ENCODE measurements around the gene PPP1R16B.

The PPP1R16B gene

GRCh38 chr20:38757145-38757775, 48.2 kb upstream of the PPP1R16B start:
- Histone ChIP-seq H3K4me3 (ENCODE audit: low read depth, low read length) (no peak overlapping the region), H3K4me1 (ENCODE audit: control insufficient read depth, insufficient read depth, low read length) (no peaks in the 10 kb centered on the region), H3K36me3 (ENCODE audit: control insufficient read depth in 2 of 2, insufficient read depth in 1 of 2, low read length in 2 of 2) (peaks cover 3 to 70% of the 10 kb centered on the region in 2 experiments), H3K27ac (ENCODE audit: extremely low read depth, low read depth, low read length) (no peak overlapping the region), H3K9me3 (ENCODE audit: control insufficient read depth, insufficient read depth, low read depth, low read length) (no peaks in the 10 kb centered on the region)
- ChIA-PET POLR2A (no interaction called here), CTCF (interaction anchor here (0.6 to 1.7 kb wide), 3 partner anchors 108 to 232 kb away, joined by 3 to 5 read pairs (median 3); no protein-coding TSS in a partner anchor)
- no peak for TF ChIP-seq ZBTB7A (tag by site-specific recombination; IDR thresholded peaks at IDR 0.05; ENCODE audit: low read depth)
- no peak for TF ChIP-seq ZNF610 (tag by site-specific recombination; IDR thresholded peaks at IDR 0.05; ENCODE audit: borderline replicate concordance)
- no peak for TF ChIP-seq ZNF155 (tag by site-specific recombination; IDR thresholded peaks at IDR 0.05)
- no peak for TF ChIP-seq ZNF302 (tag by site-specific recombination; IDR thresholded peaks at IDR 0.05; ENCODE audit: low read depth)
- TF ChIP-seq ZNF184 (tag by site-specific recombination; IDR thresholded peaks at IDR 0.05), result no peak
- TF ChIP-seq HIC1 (tag by site-specific recombination; IDR thresholded peaks at IDR 0.05), result no peak
- no peak for TF ChIP-seq ZNF664 (tag by site-specific recombination; IDR thresholded peaks at IDR 0.05)
- no peak for TF ChIP-seq ZFP3 (tag by site-specific recombination; IDR thresholded peaks at IDR 0.05; ENCODE audit: low read depth)
- TF ChIP-seq KLF9 (tag by site-specific recombination; IDR thresholded peaks at IDR 0.05; ENCODE audit: low read depth), result no peak
- no peak for TF ChIP-seq ZBTB26 (tag by site-specific recombination; optimal IDR thresholded peaks at IDR 0.05)
- no peak for TF ChIP-seq ZNF558 (tag by site-specific recombination; IDR thresholded peaks at IDR 0.05)
- no peak for TF ChIP-seq MZF1 (tag by site-specific recombination; IDR thresholded peaks at IDR 0.05; ENCODE audit: borderline replicate concordance)
- TF ChIP-seq ZNF274 (IDR thresholded peaks at IDR 0.05; ENCODE audit: low read length), result no peak
- TF ChIP-seq ZNF274 (tag by site-specific recombination; IDR thresholded peaks at IDR 0.05; ENCODE audit: borderline replicate concordance), result no peak
- TF ChIP-seq ZXDB (tag by site-specific recombination; IDR thresholded peaks at IDR 0.05), result no peak
- no peak for TF ChIP-seq INSM2 (tag by site-specific recombination; IDR thresholded peaks at IDR 0.05)
- no peak for TF ChIP-seq ZNF521 (tag by site-specific recombination; IDR thresholded peaks at IDR 0.05)
- no peak for TF ChIP-seq ZBTB20 (tag by site-specific recombination; IDR thresholded peaks at IDR 0.05)

GRCh38 chr20:38759106-38759505, 46.4 kb upstream of the PPP1R16B start:
- CTCF ChIA-PET, result interaction anchor here (0.6 to 1.1 kb wide), 3 partner anchors 23 to 538 kb away, joined by 3 to 4 read pairs (median 3); no protein-coding TSS in a partner anchor
- H3K36me3 ChIP-seq (ENCODE audit: control insufficient read depth in 2 of 2, insufficient read depth in 1 of 2, low read length in 2 of 2), result peaks cover 0 to 78% of the 10 kb centered on the region in 2 experiments; a peak in 2 of 3 replicates
- no peaks in the 10 kb centered on the region for H3K9me3 ChIP-seq (ENCODE audit: control insufficient read depth, insufficient read depth, low read depth, low read length)
- no peak overlapping the region for H3K4me3 ChIP-seq (ENCODE audit: low read depth, low read length)
- no peak overlapping the region for H3K27ac ChIP-seq (ENCODE audit: extremely low read depth, low read depth, low read length)
- H3K4me1 ChIP-seq (ENCODE audit: control insufficient read depth, insufficient read depth, low read length), result no peaks in the 10 kb centered on the region
- POLR2A ChIA-PET, result no interaction called here
- TF ChIP-seq ZNF394 (tag by site-specific recombination; IDR thresholded peaks at IDR 0.05; ENCODE audit: borderline replicate concordance) (no peak), ZNF2 (tag by site-specific recombination; IDR thresholded peaks at IDR 0.05) (no peak), ZNF114 (tag by site-specific recombination; IDR thresholded peaks at IDR 0.05) (no peak), IKZF3 (tag by site-specific recombination; IDR thresholded peaks at IDR 0.05) (no peak), ZNF175 (tag by site-specific recombination; IDR thresholded peaks at IDR 0.05) (no peak), SALL2 (tag by site-specific recombination; IDR thresholded peaks at IDR 0.05; ENCODE audit: borderline replicate concordance) (no peak), ZNF544 (tag by site-specific recombination; IDR thresholded peaks at IDR 0.05) (no peak), ZNF645 (tag by site-specific recombination; IDR thresholded peaks at IDR 0.05) (no peak), REST (tag by site-specific recombination; IDR thresholded peaks at IDR 0.05) (no peak)
